Body of pancreas (tissue), 4 donors: ENCODE measurements around the gene PYGM. TPM values are rescaled to one million over a fixed set of nuclear protein-coding genes. Genes with fewer than 3 reads are reported as not detected.

Source experiments
- ATAC-seq: fragments of 150-250 bp; one replicate; pipeline ENCODE4 v1.9.1; 2016
- DNase-seq, 4 donors: peaks; one replicate each; pipeline ENCODE4 v3.0.0-alpha.2; 2019
- H3K27ac ChIP-seq, 4 donors: fragments of 200-600 bp; sonication (generic); 1 replicate in 3 of 4; 2 replicates in 1 of 4; pipeline versions ENCODE4 v1.5.1 to v1.6.1; 2016 to 2019; ENCODE audit warnings: mild to moderate bottlenecking in 1 of 4, mixed read lengths in 1 of 4, moderate library complexity in 1 of 4
- H3K27me3 ChIP-seq, 2 donors: fragments of 200-600 bp; sonication (generic); one replicate each; pipeline ENCODE4 v1.6.0; 2016; ENCODE audit warnings: mild to moderate bottlenecking in 1 of 2
- H3K36me3 ChIP-seq, 2 donors: fragments of 200-600 bp; sonication (generic); replicated peaks in 1 of 2; 2 replicates each; pipeline ENCODE4 v1.5.1; 2016; ENCODE audit warnings: low read depth in 2 of 2; ENCODE audit not compliant: insufficient read depth in 1 of 2
- H3K4me1 ChIP-seq: fragments of 200-600 bp; sonication (generic); one replicate; pipeline ENCODE4 v1.6.0; 2016
- H3K4me3 ChIP-seq, 2 donors: fragments of 200-600 bp; sonication (generic); 1 replicate in 1 of 2; 2 replicates in 1 of 2; pipeline ENCODE4 v1.5.1; 2016 to 2019
- H3K9me3 ChIP-seq, 3 donors: fragments of 200-600 bp; sonication (generic); 1 replicate in 2 of 3; 2 replicates in 1 of 3; pipeline ENCODE4 v1.5.1; 2016
- POLR2A ChIP-seq, 3 donors: fragments of 450-650 bp; IDR thresholded peaks; one replicate each; pipeline ENCODE4 v1.6.1; 2016; ENCODE audit warnings: antibody characterized with exemption in 3 of 3, mild to moderate bottlenecking in 2 of 3
- WGBS, 2 donors: methylation state at CpG; one replicate each; pipeline ENCODE4 v1.1.5; 2017; 5-methylcytosine and 5-hydroxymethylcytosine counted together
- intact Hi-C: fragments of 100-400 bp; cut with DNase I; formaldehyde crosslinking; loops from one replicate; pipeline ENCODE4 v1.15.1; 2023
- total RNA-seq, 2 donors: library from RNA; depleted of rRNA; stranded (reverse); fragments of >200 nt; gene quantifications; one replicate each; pipeline ENCODE4 v1.1.0, GENCODE V29; 2016
- TF ChIP-seq, protein P1 (sequence below), 7 experiments: fragments of 450-650 bp in 4 of 7; fragments of 200-600 bp in 3 of 7; sonication (generic) in 3 of 7; IDR thresholded peaks; one replicate each; pipeline ENCODE4 v1.5.1; 2016 to 2019; ENCODE audit warnings: antibody characterized with exemption in 7 of 7

Gene PYGM
- total RNA-seq, 2 donors from 2014 or later = 0.78 to 4.3 TPM

- TF ChIP-seq, protein P1, sequence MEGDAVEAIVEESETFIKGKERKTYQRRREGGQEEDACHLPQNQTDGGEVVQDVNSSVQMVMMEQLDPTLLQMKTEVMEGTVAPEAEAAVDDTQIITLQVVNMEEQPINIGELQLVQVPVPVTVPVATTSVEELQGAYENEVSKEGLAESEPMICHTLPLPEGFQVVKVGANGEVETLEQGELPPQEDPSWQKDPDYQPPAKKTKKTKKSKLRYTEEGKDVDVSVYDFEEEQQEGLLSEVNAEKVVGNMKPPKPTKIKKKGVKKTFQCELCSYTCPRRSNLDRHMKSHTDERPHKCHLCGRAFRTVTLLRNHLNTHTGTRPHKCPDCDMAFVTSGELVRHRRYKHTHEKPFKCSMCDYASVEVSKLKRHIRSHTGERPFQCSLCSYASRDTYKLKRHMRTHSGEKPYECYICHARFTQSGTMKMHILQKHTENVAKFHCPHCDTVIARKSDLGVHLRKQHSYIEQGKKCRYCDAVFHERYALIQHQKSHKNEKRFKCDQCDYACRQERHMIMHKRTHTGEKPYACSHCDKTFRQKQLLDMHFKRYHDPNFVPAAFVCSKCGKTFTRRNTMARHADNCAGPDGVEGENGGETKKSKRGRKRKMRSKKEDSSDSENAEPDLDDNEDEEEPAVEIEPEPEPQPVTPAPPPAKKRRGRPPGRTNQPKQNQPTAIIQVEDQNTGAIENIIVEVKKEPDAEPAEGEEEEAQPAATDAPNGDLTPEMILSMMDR (IDR thresholded peaks at IDR 0.05) = no peak
- TF ChIP-seq POLR2A (IDR thresholded peaks at IDR 0.05) = no peak
- intact Hi-C loops = no loop called here
- no peak for ATAC-seq
- no peak overlapping the region for H3K4me3 ChIP-seq
- no peaks in the 10 kb centered on the region for H3K9me3 ChIP-seq
- H3K36me3 ChIP-seq = no peaks in the 10 kb centered on the region
- no peak for DNase-seq
- 79 to 98% methylated on average over 10 to 23 of the region's 26 CpGs for WGBS, 2 donors
- peaks cover 17% of the 10 kb centered on the region for H3K4me1 ChIP-seq
- H3K27me3 ChIP-seq = no peaks in the 10 kb centered on the region
- H3K27ac ChIP-seq = no peak overlapping the region
Measured at GRCh38 chr11:64800303-64801157, 40.8 kb upstream of the PYGM start.

DNA sequence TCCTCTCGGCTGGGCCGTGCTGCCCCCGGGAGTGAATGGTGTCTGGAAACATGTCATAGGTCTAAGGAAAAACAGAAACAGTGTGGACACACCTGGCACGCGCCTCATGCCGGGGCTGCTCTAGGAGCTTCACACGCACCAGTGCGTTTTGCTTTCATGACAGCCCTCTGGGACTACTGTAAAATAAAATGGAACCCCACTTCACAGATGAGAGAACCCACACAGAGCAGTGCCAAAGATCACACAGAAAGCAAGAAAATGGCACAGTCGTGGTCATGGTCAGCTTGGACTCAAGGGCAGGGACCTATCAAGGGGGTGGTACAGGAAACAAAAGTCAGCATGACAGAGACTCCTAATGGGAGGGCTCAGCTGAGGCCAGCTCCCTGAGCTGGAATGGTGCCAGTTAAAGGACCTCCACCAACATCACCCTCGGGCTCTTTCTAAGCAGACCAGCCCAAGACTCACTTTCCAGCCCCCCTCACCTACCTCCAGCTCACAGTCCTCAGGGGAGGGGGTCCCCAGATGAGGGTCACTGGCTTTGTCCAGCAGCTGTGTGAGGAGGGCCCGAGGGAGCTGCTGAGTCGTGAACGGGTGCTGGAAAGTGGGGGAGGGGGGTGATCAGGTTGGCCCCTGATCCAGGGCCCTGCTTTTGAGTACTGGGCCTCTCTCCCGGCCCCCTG is 40.0 kb upstream of the PYGM start:
- no peak for DNase-seq
- no peaks in the 10 kb centered on the region for H3K36me3 ChIP-seq
- TF ChIP-seq, protein P1 (IDR thresholded peaks at IDR 0.05) = no peak
- no peak for TF ChIP-seq POLR2A (IDR thresholded peaks at IDR 0.05)
- no peaks in the 10 kb centered on the region for H3K27me3 ChIP-seq
- 70 to 79% methylated on average over 12 to 14 of the region's 14 CpGs for WGBS, 2 donors
- no peak overlapping the region for H3K27ac ChIP-seq
- no peak for ATAC-seq
- no peaks in the 10 kb centered on the region for H3K9me3 ChIP-seq
- no peak overlapping the region for H3K4me3 ChIP-seq
- intact Hi-C loops = no loop called here
- peaks cover 17% of the 10 kb centered on the region for H3K4me1 ChIP-seq

GRCh38 chr11:64799256-64799622 is 39.5 kb upstream of the PYGM start:
- H3K27ac ChIP-seq = no peak overlapping the region
- H3K27me3 ChIP-seq = no peaks in the 10 kb centered on the region
- no peak for DNase-seq
- TF ChIP-seq POLR2A (IDR thresholded peaks at IDR 0.05) = no peak
- TF ChIP-seq, protein P1 (IDR thresholded peaks at IDR 0.05) = no peak
- 85 to 88% methylated on average over 6 to 7 of the region's 7 CpGs for WGBS, 2 donors
- no peaks in the 10 kb centered on the region for H3K9me3 ChIP-seq
- H3K4me1 ChIP-seq = peaks cover 13% of the 10 kb centered on the region
- no peak overlapping the region for H3K4me3 ChIP-seq
- intact Hi-C loops = no loop called here
- no peak for ATAC-seq
- no peaks in the 10 kb centered on the region for H3K36me3 ChIP-seq

DNA sequence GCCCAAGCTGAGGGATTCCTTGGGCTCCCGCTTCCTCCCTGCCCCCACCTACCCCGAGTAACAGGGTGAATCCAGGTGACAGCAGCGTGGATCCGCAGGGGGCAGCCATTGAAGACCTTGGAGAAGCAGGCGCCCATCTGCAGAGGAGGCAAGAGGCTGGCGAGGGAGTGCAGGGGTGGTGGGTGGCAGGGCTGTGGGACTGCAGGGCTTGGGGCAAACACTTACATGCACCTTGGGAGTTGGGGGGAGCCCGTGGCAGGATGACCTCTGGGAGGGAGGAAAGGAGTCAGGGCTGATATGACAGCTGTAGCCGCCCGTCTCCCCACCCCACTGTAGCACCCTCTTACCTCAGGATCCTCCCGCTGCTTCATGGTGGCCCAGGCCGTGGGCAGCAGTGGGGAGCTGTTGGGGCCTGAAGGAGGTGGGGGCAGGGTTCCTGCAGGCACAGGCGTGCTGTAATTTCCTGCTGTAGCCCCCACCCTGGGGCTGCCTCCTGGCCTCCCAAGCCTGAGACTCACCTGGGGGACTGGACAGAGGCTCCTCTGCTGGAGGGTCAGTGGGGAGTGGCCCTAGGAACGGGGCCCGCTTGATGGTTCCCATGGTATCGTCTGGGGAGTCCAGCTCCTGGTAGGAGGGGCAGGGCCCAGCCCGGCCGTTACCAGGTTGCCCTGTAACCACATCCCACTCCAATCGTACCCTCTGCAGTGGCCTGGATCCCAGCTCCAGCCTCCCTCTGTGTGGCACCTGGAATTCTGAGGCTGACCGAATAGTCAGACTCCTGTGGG is 37.2 kb upstream of the PYGM start:
- Histone ChIP-seq H3K36me3 (no peaks in the 10 kb centered on the region), H3K27ac (no peak overlapping the region), H3K27me3 (no peaks in the 10 kb centered on the region), H3K4me1 (no peaks in the 10 kb centered on the region), H3K4me3 (no peak overlapping the region), H3K9me3 (no peaks in the 10 kb centered on the region)
- TF ChIP-seq, protein P1 (IDR thresholded peaks at IDR 0.05) = no peak
- no peak for DNase-seq
- intact Hi-C loops = no loop called here
- WGBS, 2 donors = 87 to 90% methylated on average over 13 to 18 of the region's 19 CpGs
- ATAC-seq = no peak
